Stomach (tissue), 4 donors: ENCODE data around the gene GPC6.
"Not testable (repeated sequence)": the region's sequence is repeated elsewhere in the genome, so short reads cannot be mapped to it uniquely, and the experiment has no call there.

Experiments
- CTCF ChIP-seq, 7 experiments: fragments of 450-650 bp in 4 of 7; fragments of 200-600 bp in 3 of 7; sonication (generic) in 3 of 7; IDR thresholded peaks; one replicate each; pipeline ENCODE4 v1.5.1; 2016 to 2019; ENCODE audit warnings: antibody characterized with exemption in 7 of 7, control low read depth in 2 of 7, mild to moderate bottlenecking in 1 of 7
- POLR2A ChIP-seq, 4 donors: fragments of 450-650 bp; IDR thresholded peaks; one replicate each; pipeline ENCODE4 v1.6.1; 2016; ENCODE audit warnings: antibody characterized with exemption in 4 of 4, control low read depth in 2 of 4, mild to moderate bottlenecking in 1 of 4, moderate library complexity in 1 of 4
- POLR2AphosphoS5 ChIP-seq, 3 donors: sonication (generic); formaldehyde crosslinking; IDR thresholded peaks; one replicate each; pipeline ENCODE4 v1.6.1; 2016; ENCODE audit warnings: antibody characterized with exemption in 3 of 3

GRCh38 chr13:94343687-94344086 is 1117.1 kb downstream of the GPC6 start:
- TF ChIP-seq POLR2A, CTCF, POLR2AphosphoS5 (IDR thresholded peaks at IDR 0.05): not testable (repeated sequence)
